Neural cell (in vitro differentiated cells): ENCODE measurements around the gene ZRANB1. TPM values are rescaled to one million over a fixed set of nuclear protein-coding genes. Genes with fewer than 3 reads are reported as not detected.

Experiments
- H2AFZ ChIP-seq: fragments of 200-600, 300-800 bp; sonication (generic), shearing (Covaris generic); 2 replicates; pipeline ENCODE4 v1.6.0; 2014; ENCODE audit warnings: low read depth, mild to moderate bottlenecking, antibody characterized with exemption, low read length, moderate library complexity
- H3F3A ChIP-seq: fragments of 200-600 bp; shearing (Covaris generic); 2 replicates; pipeline ENCODE4 v1.6.1; 2016; ENCODE audit warnings: mild to moderate bottlenecking, moderate library complexity, mixed read lengths, antibody characterized with exemption, low read length; ENCODE audit not compliant: insufficient read depth, poor library complexity, severe bottlenecking
- H3K27ac ChIP-seq: fragments of 200-600, 300-800 bp; sonication (generic), shearing (Covaris generic); 2 replicates; pipeline ENCODE4 v1.5.1; 2014; ENCODE audit warnings: mild to moderate bottlenecking, low read length, moderate library complexity
- H3K27me3 ChIP-seq: fragments of 300-800, 200-600 bp; sonication (generic), shearing (Covaris generic); 2 replicates; pipeline ENCODE4 v1.6.0; 2014; ENCODE audit warnings: mild to moderate bottlenecking, low read depth, low read length, moderate library complexity; ENCODE audit not compliant: insufficient read depth
- H3K36me3 ChIP-seq: fragments of 300-800, 200-600 bp; sonication (generic), shearing (Covaris generic); 2 replicates; pipeline ENCODE4 v1.5.1; 2014; ENCODE audit warnings: mild to moderate bottlenecking, antibody characterized with exemption, low read length, moderate library complexity; ENCODE audit not compliant: insufficient read depth
- H3K4me2 ChIP-seq: fragments of 300-800, 200-600 bp; sonication (generic), shearing (Covaris generic); 2 replicates; pipeline ENCODE4 v1.6.0; 2014; ENCODE audit warnings: mild to moderate bottlenecking, low read length
- H3K4me3 ChIP-seq: fragments of 300-800, 200-600 bp; sonication (generic), shearing (Covaris generic); 2 replicates; pipeline ENCODE4 v1.5.1; 2014; ENCODE audit warnings: mild to moderate bottlenecking, low read length, moderate library complexity
- H3K79me2 ChIP-seq: fragments of 200-600 bp; shearing (Covaris generic); replicated peaks from 2 replicates; pipeline ENCODE4 v1.6.0; 2014; ENCODE audit warnings: mild to moderate bottlenecking, low read length, moderate library complexity; ENCODE audit not compliant: insufficient read depth
- H3K9ac ChIP-seq: fragments of 300-800, 200-600 bp; sonication (generic), shearing (Covaris generic); 2 replicates; pipeline ENCODE4 v1.6.1; 2016; ENCODE audit warnings: mild to moderate bottlenecking, low read length, mixed read lengths
- H3K9me2 ChIP-seq: fragments of 200-600 bp; shearing (Covaris generic); 2 replicates; pipeline ENCODE4 v1.6.1; 2016; ENCODE audit warnings: mild to moderate bottlenecking, low read length, mixed read lengths; ENCODE audit not compliant: insufficient read depth
- H3K9me3 ChIP-seq: fragments of 200-600, 300-800 bp; sonication (generic), shearing (Covaris generic); 2 replicates; pipeline ENCODE4 v1.6.1; 2016; ENCODE audit warnings: mild to moderate bottlenecking, mixed run types, low read length, moderate library complexity, mixed read lengths
- H4K20me1 ChIP-seq: fragments of 200-600 bp; shearing (Covaris generic); 2 replicates; pipeline ENCODE4 v1.6.1; 2016; ENCODE audit warnings: mild to moderate bottlenecking, mixed run types; ENCODE audit not compliant: insufficient read depth
- CTCF ChIP-seq: fragments of 450-650 bp; IDR thresholded peaks from 2 replicates; pipeline ENCODE4 v1.5.1; 2014; ENCODE audit warnings: antibody characterized with exemption, mild to moderate bottlenecking, moderate library complexity; ENCODE audit not compliant: poor library complexity, severe bottlenecking
- EP300 ChIP-seq: fragments of 450-650 bp; conservative IDR thresholded peaks from 2 replicates; pipeline ENCODE4 v1.6.1; 2014; ENCODE audit warnings: antibody characterized with exemption, mild to moderate bottlenecking, moderate library complexity; ENCODE audit not compliant: poor library complexity, severe bottlenecking
- MXI1 ChIP-seq: fragments of 450-650 bp; conservative IDR thresholded peaks from 2 replicates; pipeline ENCODE4 v1.6.1; 2014; ENCODE audit warnings: antibody characterized with exemption, mild to moderate bottlenecking; ENCODE audit not compliant: poor library complexity, severe bottlenecking
- REST ChIP-seq: IDR thresholded peaks from 2 replicates; pipeline ENCODE4 v1.6.1; 2012; ENCODE audit warnings: borderline replicate concordance
- SMC3 ChIP-seq: fragments of 450-650 bp; conservative IDR thresholded peaks from 2 replicates; pipeline ENCODE4 v1.6.1; 2014; ENCODE audit warnings: antibody characterized with exemption, mild to moderate bottlenecking, moderate library complexity; ENCODE audit not compliant: poor library complexity
- TAF1 ChIP-seq: IDR thresholded peaks from 2 replicates; pipeline ENCODE4 v1.6.1; 2012; ENCODE audit warnings: low read depth
- polyA plus RNA-seq: library from polyadenylated mRNA; depleted of rRNA; stranded (reverse); fragments of >200 nt; gene quantifications from 2 replicates; pipeline ENCODE4 v1.2.3, GENCODE V29; 2014

The ZRANB1 gene
- polyA plus RNA-seq, 1 donor from 2014 or later: 47.7 TPM

- H3K9me2 ChIP-seq: no peaks in the 10 kb centered on the region
- H3K9me3 ChIP-seq: no peaks in the 10 kb centered on the region
- H3K4me3 ChIP-seq: no peak overlapping the region
- H2AFZ ChIP-seq: no peak overlapping the region
- TF ChIP-seq EP300: no peak
- no peak for TF ChIP-seq TAF1
- H3K27ac ChIP-seq: no peak overlapping the region
- no peaks in the 10 kb centered on the region for H4K20me1 ChIP-seq
- H3K4me2 ChIP-seq: no peak overlapping the region
- H3K79me2 ChIP-seq: peaks cover 33% of the 10 kb centered on the region
- no peaks in the 10 kb centered on the region for H3K27me3 ChIP-seq
- no peaks in the 10 kb centered on the region for H3F3A ChIP-seq
- H3K9ac ChIP-seq: no peak overlapping the region
- H3K36me3 ChIP-seq: no peaks in the 10 kb centered on the region
Observed at GRCh38 chr10:125017547-125018298, 75.8 kb downstream of the ZRANB1 start.

GRCh38 chr10:125018576-125019143 lies 76.7 kb downstream of the ZRANB1 start:
- Histone ChIP-seq H2AFZ (no peak overlapping the region), H3K4me2 (no peak overlapping the region), H4K20me1 (no peaks in the 10 kb centered on the region), H3K27ac (no peak overlapping the region), H3F3A (no peaks in the 10 kb centered on the region), H3K27me3 (no peaks in the 10 kb centered on the region), H3K9ac (no peak overlapping the region), H3K9me3 (no peaks in the 10 kb centered on the region), H3K36me3 (no peaks in the 10 kb centered on the region), H3K9me2 (no peaks in the 10 kb centered on the region), H3K4me3 (no peak overlapping the region), H3K79me2 (peaks cover 33% of the 10 kb centered on the region)
- TF ChIP-seq REST (no peak), TAF1 (no peak), CTCF (no peak), EP300 (no peak), MXI1 (no peak)

GRCh38 chr10:125020386-125020785 lies 78.5 kb downstream of the ZRANB1 start:
- no peak overlapping the region for H3K27ac ChIP-seq
- no peak overlapping the region for H3K4me3 ChIP-seq
- no peak overlapping the region for H2AFZ ChIP-seq
- no peak overlapping the region for H3K9ac ChIP-seq
- TF ChIP-seq TAF1 (no peak), REST (no peak), SMC3 (no peak), MXI1 (no peak)
- H3K36me3 ChIP-seq: no peaks in the 10 kb centered on the region
- peaks cover 33% of the 10 kb centered on the region for H3K79me2 ChIP-seq
- H3K9me2 ChIP-seq: no peaks in the 10 kb centered on the region
- H3K27me3 ChIP-seq: no peaks in the 10 kb centered on the region
- H3K9me3 ChIP-seq: no peaks in the 10 kb centered on the region
- H4K20me1 ChIP-seq: no peaks in the 10 kb centered on the region
- no peak overlapping the region for H3K4me2 ChIP-seq
- no peaks in the 10 kb centered on the region for H3F3A ChIP-seq
